GM21737 (cell line): ENCODE results near the gene ALDH1L2.
A peak's percentile ranks its signal among the peaks of the same experiment; 100 is the strongest.

Experiments used
- ATAC-seq: cut with Tn5 transposase; IDR thresholded peaks from one replicate; pipeline ENCODE4 v1.9.1; 2021; ENCODE audit warnings: mild to moderate bottlenecking, moderate library complexity; ENCODE audit not compliant: unreplicated experiment

The ALDH1L2 gene

GRCh38 chr12:105036937-105037649, 47.2 kb downstream of the ALDH1L2 start:
- ATAC-seq = no peak

GRCh38 chr12:105033851-105034250, 50.4 kb downstream of the ALDH1L2 start:
- no peak for ATAC-seq

GRCh38 chr12:105032703-105033357, 51.4 kb downstream of the ALDH1L2 start:
- ATAC-seq = no peak

GRCh38 chr12:105030820-105031807, 53.1 kb downstream of the ALDH1L2 start:
- peak; percentile 85 for ATAC-seq

GRCh38 chr12:105026411-105026810, 57.8 kb downstream of the ALDH1L2 start:
- no peak for ATAC-seq

GRCh38 chr12:105025890-105026289, 58.4 kb downstream of the ALDH1L2 start:
- no peak for ATAC-seq

GRCh38 chr12:105024928-105025327, 59.3 kb downstream of the ALDH1L2 start:
- no peak for ATAC-seq

- ATAC-seq = no peak
Observed at GRCh38 chr12:105020241-105020962, 63.9 kb downstream of the ALDH1L2 start.

GRCh38 chr12:105018776-105019175, 65.5 kb downstream of the ALDH1L2 start:
- no peak for ATAC-seq

GRCh38 chr12:105018012-105018411, 66.2 kb downstream of the ALDH1L2 start:
- ATAC-seq = no peak

- ATAC-seq = no peak
Observed at GRCh38 chr12:105015543-105015942, 68.7 kb downstream of the ALDH1L2 start.

GRCh38 chr12:105014603-105015002, 69.7 kb downstream of the ALDH1L2 start:
- ATAC-seq = no peak

GRCh38 chr12:105013892-105014291, 70.4 kb downstream of the ALDH1L2 start:
- ATAC-seq = no peak

- no peak for ATAC-seq
Observed at GRCh38 chr12:105001476-105001875, 82.8 kb downstream of the ALDH1L2 start.

GRCh38 chr12:104999347-104999685, 84.9 kb downstream of the ALDH1L2 start:
- no peak for ATAC-seq

GRCh38 chr12:104998423-104999346, 85.6 kb downstream of the ALDH1L2 start:
- ATAC-seq = no peak

GRCh38 chr12:104997541-104997940, 86.7 kb downstream of the ALDH1L2 start:
- ATAC-seq = no peak

- ATAC-seq = no peak
Observed at GRCh38 chr12:104994336-104994735, 89.9 kb downstream of the ALDH1L2 start.

- ATAC-seq = no peak
Observed at GRCh38 chr12:104991565-104992128, 92.6 kb downstream of the ALDH1L2 start.
